ENCODE measurements around the gene SKI.

GRCh38 chr1:2310332-2311183 lies 82.4 kb downstream of the SKI start:
- no peak for TF ChIP-seq CTCF (IDR thresholded peaks at IDR 0.05; ENCODE audit: low read length)
- no peak for TF ChIP-seq EZH2 (IDR thresholded peaks at IDR 0.05; ENCODE audit: borderline replicate concordance, low read length)

Measured in OCI-LY1 (cell line).